Sigmoid colon (tissue), 4 donors: ENCODE data around the gene IQCM.

Experiments
- CTCF ChIP-seq, 4 experiments: fragments of 450-650 bp in 3 of 4; fragments of 200-600 bp in 1 of 4; IDR thresholded peaks; one replicate each; pipeline ENCODE4 v1.5.1; 2016 to 2019; ENCODE audit warnings: antibody characterized with exemption in 4 of 4, mild to moderate bottlenecking in 3 of 4, moderate library complexity in 2 of 4
- EP300 ChIP-seq, 4 donors: sonication (generic); formaldehyde crosslinking; IDR thresholded peaks; one replicate each; pipeline ENCODE4 v1.6.1; 2017; ENCODE audit warnings: antibody characterized with exemption in 4 of 4
- POLR2A ChIP-seq, 2 donors: fragments of 450-650 bp; IDR thresholded peaks; one replicate each; pipeline ENCODE4 v1.6.1; 2016; ENCODE audit warnings: antibody characterized with exemption in 2 of 2, mild to moderate bottlenecking in 2 of 2, moderate library complexity in 2 of 2
- POLR2AphosphoS5 ChIP-seq, 4 donors: sonication (generic); formaldehyde crosslinking; IDR thresholded peaks; one replicate each; pipeline ENCODE4 v1.6.1; 2017; ENCODE audit warnings: antibody characterized with exemption in 4 of 4

- no peak for TF ChIP-seq CTCF (IDR thresholded peaks at IDR 0.05)
- TF ChIP-seq POLR2A (IDR thresholded peaks at IDR 0.05), result no peak
- no peak for TF ChIP-seq EP300 (IDR thresholded peaks at IDR 0.05)
- no peak for TF ChIP-seq POLR2AphosphoS5 (IDR thresholded peaks at IDR 0.05)
Observed at GRCh38 chr4:149523039-149523438, 292.6 kb downstream of the IQCM start.
